ENCODE results near the gene DCAF7. TPM values are rescaled to one million over a fixed set of nuclear protein-coding genes. Genes with fewer than 3 reads are reported as not detected.

DCAF7 gene
- total RNA-seq, 1 donor from 2014 or later = 103 TPM

DNA sequence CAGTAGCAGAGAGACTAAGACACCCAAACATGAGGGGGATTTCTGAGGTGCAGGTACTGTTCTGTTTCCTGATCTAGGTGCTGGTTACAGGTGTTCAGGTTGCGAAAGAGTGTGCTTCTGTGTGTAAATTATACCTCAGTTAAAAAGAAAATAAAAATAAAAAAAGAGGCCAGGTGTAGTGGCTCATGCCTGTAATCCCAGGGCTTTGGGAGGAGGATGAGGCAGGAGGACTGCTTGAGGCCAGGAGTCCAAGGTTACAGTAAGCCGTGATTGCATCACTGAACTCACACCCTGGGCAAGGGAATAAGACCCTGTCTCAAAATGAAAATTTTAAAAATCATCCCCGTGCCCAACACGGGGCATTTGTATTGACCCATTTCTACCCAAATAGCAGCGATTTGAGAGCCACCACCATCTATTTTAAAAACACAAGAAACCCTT lies 3.2 kb upstream of the DCAF7 start:
- CTCF ChIA-PET = no interaction called here
- DNase-seq (no peak), ATAC-seq (ENCODE audit: low read depth) (no peak)
- TF ChIP-seq, protein P1, sequence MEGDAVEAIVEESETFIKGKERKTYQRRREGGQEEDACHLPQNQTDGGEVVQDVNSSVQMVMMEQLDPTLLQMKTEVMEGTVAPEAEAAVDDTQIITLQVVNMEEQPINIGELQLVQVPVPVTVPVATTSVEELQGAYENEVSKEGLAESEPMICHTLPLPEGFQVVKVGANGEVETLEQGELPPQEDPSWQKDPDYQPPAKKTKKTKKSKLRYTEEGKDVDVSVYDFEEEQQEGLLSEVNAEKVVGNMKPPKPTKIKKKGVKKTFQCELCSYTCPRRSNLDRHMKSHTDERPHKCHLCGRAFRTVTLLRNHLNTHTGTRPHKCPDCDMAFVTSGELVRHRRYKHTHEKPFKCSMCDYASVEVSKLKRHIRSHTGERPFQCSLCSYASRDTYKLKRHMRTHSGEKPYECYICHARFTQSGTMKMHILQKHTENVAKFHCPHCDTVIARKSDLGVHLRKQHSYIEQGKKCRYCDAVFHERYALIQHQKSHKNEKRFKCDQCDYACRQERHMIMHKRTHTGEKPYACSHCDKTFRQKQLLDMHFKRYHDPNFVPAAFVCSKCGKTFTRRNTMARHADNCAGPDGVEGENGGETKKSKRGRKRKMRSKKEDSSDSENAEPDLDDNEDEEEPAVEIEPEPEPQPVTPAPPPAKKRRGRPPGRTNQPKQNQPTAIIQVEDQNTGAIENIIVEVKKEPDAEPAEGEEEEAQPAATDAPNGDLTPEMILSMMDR (IDR thresholded peaks at IDR 0.05) = no peak
- no peak overlapping the region for H3K27ac Mint-ChIP-seq
- POLR2A ChIA-PET = no interaction called here
- no peaks in the 10 kb centered on the region for H3K9me3 Mint-ChIP-seq
- peaks cover 13% of the 10 kb centered on the region for H3K36me3 Mint-ChIP-seq (ENCODE audit: low read depth)
- intact Hi-C loops (cut with micrococcal nuclease) = no loop called here
- H3K4me3 Mint-ChIP-seq = no peak overlapping the region
- peaks cover 25% of the 10 kb centered on the region for H3K4me1 Mint-ChIP-seq
- H3K27me3 Mint-ChIP-seq = no peaks in the 10 kb centered on the region

DNA sequence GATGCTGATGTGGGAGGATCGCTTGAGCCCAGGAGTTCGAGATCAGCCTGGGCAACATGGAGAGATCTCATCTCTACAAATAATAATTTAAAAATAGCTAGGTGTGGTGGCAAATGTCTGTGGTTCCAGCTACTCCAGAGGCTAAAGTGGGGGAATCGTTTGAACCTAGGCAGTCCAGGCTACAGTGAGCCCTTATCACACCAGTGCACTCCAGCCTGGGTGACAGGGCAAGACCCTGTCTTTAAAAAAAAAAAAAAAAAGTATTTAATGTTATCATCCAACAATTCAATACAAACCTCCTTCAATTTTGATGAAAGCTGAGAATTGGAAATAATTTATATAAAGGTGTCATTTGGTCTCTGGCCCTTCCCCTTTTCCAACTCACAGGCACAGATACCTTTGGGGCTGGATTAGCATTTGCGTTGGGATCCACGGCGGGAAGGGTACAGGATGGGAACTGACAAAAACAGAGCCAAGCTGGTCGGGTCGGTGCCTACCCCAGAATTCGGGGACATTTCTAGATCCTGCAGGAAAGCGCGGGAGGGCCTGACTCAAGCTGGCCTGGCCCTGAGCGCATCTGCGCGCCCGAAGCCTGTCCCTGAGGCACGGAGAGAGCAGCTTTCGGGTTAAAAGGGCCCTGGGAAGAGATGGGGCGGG lies 860 bp upstream of the DCAF7 start:
- Mint-ChIP-seq H3K27me3 (no peaks in the 10 kb centered on the region), H3K4me1 (peaks cover 48% of the 10 kb centered on the region), H3K36me3 (ENCODE audit: low read depth) (peaks cover 19% of the 10 kb centered on the region), H3K9me3 (no peaks in the 10 kb centered on the region), H3K4me3 (peak overlapping the region; percentile 99), H3K27ac (peak overlapping the region; percentile 95)
- peak; percentile 4 for ATAC-seq (ENCODE audit: low read depth)
- CTCF ChIA-PET = interaction anchor here (0.6 to 2.3 kb wide), 2 partner anchors 124 to 945 kb away, joined by 4 to 5 read pairs; no protein-coding TSS in a partner anchor
- TF ChIP-seq, protein P1 (IDR thresholded peaks at IDR 0.05) = no peak
- DNase-seq = no peak
- intact Hi-C loops (cut with micrococcal nuclease) = no loop called here
- POLR2A ChIA-PET = interaction anchor here (0.7 to 2.6 kb wide), 10 partner anchors 10 to 1098 kb away, joined by 3 to 25 read pairs (median 4); partner anchors contain the start of genes CCDC47, CYB561, DDX42 and MAP3K3

DNA sequence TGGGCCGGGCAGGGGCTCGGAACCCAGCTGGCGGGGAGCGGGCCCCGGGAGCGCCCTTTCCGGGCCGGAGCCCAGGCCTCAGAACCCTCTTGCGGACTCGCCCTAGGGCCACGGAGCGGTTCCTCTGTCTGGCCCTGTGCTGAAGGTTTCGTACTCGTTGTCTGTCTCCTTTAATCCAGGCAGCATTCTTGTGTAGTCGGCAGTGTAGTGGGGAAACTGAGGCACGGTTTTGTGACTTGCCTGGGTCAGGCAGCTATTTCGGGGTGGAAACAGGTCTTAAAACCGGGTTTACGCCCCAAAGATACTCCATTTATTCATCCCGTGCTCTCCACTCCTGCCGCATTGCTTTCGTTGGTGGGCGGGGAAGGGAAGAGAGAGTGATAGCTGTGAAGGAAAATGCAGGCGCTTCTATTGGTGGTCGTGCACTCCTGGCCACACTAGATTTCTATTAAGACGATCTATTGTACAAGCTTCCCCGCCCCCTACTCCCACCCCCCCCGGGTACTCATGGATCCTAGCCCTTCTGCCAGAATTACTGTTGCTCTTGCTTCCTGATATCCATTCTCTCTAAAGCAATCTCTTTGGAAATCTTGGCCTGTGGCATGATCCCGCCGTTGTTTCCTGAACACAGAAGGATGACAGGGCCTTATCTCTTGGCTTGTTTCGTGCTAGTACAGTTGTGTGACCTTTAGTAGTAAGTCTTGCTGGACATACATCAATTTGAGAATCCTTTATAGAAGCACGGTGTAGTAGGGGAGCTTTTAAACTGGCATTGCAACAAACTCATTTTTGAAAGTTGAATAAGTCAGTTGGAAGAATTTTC lies 751 bp downstream of the DCAF7 start:
- H3K27me3 Mint-ChIP-seq = no peaks in the 10 kb centered on the region
- DNase-seq (no peak), ATAC-seq (ENCODE audit: low read depth) (no peak)
- ChIA-PET POLR2A (interaction anchor here (0.6 to 2.6 kb wide), 18 partner anchors 17 to 595 kb away, joined by 3 to 25 read pairs (median 4); partner anchors contain the start of genes CCDC47, CYB561, DDX42 and MAP3K3), CTCF (interaction anchor here (2.3 kb wide), 1 partner anchor 125 kb away, joined by 5 read pairs; no protein-coding TSS in a partner anchor)
- no peaks in the 10 kb centered on the region for H3K9me3 Mint-ChIP-seq
- H3K4me3 Mint-ChIP-seq = peak overlapping the region; percentile 99
- H3K4me1 Mint-ChIP-seq = peaks cover 64% of the 10 kb centered on the region
- peaks cover 28% of the 10 kb centered on the region for H3K36me3 Mint-ChIP-seq (ENCODE audit: low read depth)
- intact Hi-C loops (cut with micrococcal nuclease) = loop anchor here (1.0 to 5.0 kb wide), 10 partner anchors 49 to 956 kb away; partner anchors contain the start of genes CCDC47, CEP95, CYB561 and DDX5
- H3K27ac Mint-ChIP-seq = peak overlapping the region; percentile 95
- TF ChIP-seq, protein P1 (IDR thresholded peaks at IDR 0.05) = no peak

DNA sequence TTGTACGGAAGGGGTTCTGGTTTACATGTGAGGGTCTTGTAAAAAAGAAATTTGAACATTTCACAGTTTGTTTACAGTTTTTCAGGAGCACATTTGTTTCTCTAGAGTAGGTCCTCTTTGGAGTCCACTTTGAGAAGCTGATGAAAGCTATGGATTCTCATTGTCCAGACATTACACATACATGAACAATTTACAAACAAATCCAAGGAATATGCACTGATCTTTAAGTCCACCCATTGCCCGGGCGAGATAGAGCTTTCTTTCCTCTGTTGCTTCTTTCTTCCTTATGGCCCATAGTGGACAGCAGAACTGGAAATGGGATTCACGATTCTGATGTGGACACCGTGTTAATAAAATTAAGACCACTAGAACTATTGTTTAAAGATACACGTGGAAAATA lies 1.9 kb downstream of the DCAF7 start:
- ATAC-seq (ENCODE audit: low read depth) (no peak), DNase-seq (no peak)
- H3K36me3 Mint-ChIP-seq (ENCODE audit: low read depth) = peaks cover 34% of the 10 kb centered on the region
- intact Hi-C loops (cut with micrococcal nuclease) = loop anchor here (5.0 kb wide), 2 partner anchors 585 to 955 kb away; partner anchors contain the start of genes CEP95, DDX5 and TANC2
- H3K4me3 Mint-ChIP-seq = peak overlapping the region; percentile 99
- CTCF ChIA-PET = no interaction called here
- H3K4me1 Mint-ChIP-seq = peaks cover 72% of the 10 kb centered on the region
- no peaks in the 10 kb centered on the region for H3K9me3 Mint-ChIP-seq
- POLR2A ChIA-PET = interaction anchor here (0.6 to 1.9 kb wide), 5 partner anchors 11 to 287 kb away, joined by 3 to 15 read pairs (median 4); partner anchors contain the start of genes CCDC47 and DDX42
- no peaks in the 10 kb centered on the region for H3K27me3 Mint-ChIP-seq
- no peak overlapping the region for H3K27ac Mint-ChIP-seq
- TF ChIP-seq, protein P1 (IDR thresholded peaks at IDR 0.05) = no peak

All from activated B cell treated with CpG ODN at 0.5 μM for 24 hours (primary cell).